ENCODE measurements around the gene MED15.

DNA sequence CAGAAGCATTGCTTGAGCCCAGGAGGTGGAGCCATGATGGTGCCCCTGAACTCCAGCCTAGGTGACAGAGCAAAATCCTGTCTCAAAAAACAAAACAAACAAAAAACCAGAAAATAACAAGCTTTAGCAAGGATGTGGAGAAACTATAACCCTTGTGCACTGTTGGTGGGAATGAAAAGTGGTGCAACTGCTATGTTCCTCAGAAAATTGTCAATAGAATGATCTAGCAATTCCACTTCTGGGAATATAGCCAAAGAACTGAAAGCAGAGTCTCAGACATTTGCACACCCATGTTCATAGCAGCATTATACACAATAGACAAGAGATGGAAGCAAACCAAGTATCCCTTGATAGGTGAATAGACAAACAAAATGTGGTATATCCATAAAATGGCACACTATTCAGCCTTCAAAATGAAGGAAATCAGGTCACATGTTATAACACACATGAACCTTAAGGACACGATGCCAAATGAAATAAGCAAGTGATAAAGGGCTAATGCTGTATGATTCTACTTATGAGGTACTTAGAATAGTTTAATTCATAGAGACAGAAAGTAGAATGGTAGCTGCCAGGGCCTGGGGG lies 27.7 kb upstream of the MED15 start:
- TF ChIP-seq, protein P1, sequence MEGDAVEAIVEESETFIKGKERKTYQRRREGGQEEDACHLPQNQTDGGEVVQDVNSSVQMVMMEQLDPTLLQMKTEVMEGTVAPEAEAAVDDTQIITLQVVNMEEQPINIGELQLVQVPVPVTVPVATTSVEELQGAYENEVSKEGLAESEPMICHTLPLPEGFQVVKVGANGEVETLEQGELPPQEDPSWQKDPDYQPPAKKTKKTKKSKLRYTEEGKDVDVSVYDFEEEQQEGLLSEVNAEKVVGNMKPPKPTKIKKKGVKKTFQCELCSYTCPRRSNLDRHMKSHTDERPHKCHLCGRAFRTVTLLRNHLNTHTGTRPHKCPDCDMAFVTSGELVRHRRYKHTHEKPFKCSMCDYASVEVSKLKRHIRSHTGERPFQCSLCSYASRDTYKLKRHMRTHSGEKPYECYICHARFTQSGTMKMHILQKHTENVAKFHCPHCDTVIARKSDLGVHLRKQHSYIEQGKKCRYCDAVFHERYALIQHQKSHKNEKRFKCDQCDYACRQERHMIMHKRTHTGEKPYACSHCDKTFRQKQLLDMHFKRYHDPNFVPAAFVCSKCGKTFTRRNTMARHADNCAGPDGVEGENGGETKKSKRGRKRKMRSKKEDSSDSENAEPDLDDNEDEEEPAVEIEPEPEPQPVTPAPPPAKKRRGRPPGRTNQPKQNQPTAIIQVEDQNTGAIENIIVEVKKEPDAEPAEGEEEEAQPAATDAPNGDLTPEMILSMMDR (IDR thresholded peaks at IDR 0.05; ENCODE audit: low read depth, low read length, poor library complexity, severe bottlenecking), result no peak
- TF ChIP-seq EZH2phosphoT487 (IDR thresholded peaks at IDR 0.05; ENCODE audit: borderline replicate concordance, low read length), result no peak
